ENCODE data around the gene BRINP1.

BRINP1 gene

DNA sequence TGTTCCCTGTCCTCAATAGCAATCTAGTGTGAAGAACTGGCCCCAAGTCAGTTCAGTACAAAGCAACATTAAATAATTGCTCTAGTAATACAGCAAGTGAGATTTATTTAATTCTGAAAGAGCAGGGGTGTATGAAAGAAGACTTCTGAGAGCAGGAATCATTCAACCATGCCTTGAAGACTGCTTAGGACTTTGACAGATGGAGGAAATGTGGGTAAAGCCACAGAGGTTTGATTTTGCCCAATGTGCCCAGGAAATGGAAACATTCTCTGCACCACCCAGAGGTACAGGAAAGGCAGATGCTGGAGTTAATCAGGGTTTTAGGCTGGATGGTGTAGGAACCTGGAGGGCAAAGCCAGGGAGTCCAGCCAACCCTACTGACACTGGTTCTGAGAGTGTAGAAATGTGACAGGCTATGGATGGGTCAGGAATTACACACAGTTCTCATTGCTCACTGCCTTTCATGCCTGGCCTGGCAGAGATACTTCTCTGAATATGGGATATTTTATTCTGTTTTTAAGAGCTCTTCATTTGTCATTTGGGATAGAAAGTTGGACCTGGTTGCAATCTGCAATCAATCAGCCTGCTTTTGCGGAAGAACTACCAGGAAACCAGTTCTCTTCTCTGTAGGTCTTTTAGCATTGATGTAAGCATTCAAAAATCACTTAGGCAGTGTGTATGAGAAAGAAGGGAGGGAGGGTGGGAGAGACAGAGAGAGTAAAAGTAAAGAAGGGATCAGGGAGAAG, 88.3 kb downstream of the BRINP1 start:
- DNase-seq: no peak

DNA sequence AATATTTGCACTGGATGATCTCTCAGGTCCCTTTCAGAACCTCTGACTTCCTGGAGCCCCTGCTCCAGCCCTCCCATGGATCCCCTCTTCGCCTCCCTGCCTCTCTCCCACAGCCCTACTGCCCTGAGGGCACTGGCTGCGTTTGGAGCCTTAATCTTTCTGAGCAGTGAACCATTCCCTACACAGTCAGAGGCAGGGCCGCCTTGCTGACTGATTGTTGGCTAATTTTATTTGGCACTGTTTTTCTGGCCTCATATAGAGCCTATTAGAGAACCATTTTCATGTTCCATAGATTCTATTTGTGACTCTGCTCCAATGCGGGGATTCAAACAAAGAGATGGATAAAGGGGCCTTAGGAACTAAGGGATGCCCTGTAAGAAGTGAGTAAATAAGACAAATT, 91.1 kb downstream of the BRINP1 start:
- DNase-seq: no peak

DNA sequence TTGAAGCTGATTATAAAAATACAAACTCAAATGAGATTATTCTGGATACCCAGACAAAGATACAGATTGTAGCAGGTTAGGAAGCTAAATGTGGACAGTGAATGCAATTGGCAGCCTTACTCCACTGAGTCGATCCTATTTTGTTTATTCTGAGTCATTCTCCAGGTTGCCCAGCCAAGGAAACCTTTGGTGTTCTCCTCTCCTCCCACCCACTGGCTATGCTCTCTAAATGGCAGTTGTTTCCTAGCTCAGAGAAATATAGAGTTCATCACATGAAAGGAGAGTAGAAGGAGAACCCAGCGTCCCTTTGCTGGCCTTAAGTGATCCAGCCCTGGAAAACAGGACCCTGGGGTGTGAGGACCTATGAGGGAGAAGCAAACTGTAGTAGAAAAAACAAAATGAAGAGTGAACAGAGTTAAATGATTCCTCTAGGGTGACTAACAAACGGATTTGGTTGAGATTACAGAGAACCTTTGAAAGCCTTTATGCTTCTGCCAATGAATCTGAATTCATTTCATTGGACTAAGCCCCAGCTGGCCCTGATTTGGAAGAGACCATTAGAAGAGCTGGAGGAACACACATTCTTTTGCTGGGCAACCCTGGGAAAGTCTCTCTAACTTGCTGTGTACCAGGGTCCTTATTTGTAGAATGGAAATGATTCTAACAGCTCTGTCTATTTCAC, 95.1 kb downstream of the BRINP1 start:
- DNase-seq: no peak

DNA sequence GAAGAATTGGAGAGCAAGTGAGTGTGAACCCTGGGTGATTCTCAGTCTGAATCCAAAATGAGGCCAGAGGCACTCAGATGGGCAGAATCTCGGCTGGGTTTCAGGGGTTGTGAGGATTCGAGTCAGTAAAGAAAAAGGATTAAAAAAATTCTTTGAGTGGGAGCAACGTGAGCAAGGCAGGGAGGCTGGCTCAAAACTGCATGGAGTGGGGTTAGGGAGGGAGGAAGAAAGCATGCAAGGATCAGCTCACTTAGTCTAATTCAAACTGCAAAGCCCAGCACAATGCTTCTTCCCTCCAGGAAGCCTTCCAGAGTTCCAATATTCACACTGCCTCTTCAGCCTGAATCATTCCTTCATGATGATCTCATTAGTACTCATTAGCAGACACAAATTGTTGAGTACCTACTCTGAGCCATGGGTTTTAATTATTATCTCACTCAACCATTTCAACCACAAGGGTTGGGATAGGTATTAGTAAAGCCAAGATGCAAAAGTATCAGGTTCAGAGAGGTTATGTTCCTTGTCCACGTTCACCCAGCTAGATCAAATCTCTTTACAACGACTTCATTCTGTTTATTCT, 95.8 kb downstream of the BRINP1 start:
- DNase-seq: no peak

DNA sequence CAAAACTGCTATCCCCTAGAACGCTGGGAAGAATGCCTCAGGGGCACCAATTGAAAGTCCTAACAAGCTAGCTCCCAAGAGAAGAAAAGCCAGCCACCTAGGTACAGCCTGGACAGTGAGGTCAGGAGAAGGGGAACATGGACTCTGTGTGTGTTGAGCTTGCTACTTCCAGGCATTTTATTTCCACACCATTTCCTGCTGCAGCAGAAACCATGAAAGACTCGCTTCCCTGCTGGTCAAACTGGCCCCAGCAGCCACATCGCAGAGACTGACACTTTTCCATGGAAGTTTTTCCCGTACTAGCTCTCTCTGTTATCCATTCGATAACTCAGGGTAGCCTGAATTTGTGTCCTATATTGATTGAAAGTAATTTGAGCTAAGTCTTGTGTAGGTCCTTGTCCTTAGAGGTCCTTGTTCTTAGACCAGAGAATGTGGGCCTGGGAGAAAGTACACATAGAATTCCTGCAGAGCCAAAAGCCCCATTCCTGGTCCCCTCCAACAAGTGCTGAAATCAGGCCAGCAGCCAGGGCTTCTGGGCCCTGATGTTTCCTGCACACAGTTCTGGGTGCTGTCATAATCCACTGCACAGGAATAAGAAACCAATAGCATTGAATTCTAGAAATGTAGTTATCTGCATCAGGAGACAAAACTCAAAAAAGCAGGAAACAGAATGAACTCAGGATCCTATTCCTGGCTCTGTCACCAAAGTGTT, 96.6 kb downstream of the BRINP1 start:
- no peak for DNase-seq

DNA sequence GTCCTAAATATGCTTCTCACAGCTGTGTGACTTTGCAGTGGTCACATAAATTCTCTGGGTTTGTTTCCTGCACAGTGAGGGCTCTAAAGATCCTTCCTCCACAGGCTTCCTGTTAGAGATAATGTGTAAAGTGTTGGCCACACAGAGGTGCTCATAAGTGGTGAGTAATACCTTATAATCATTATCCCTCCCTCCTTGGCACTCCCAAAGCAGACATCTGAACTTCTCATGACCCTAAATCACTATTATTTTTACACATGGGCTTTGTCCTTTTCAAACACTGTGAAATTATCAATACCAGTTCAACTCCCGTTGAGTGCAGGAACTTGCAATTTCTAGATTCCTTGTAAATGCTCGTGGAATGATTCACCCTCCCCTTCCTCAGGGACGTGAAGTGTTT, 100.2 kb downstream of the BRINP1 start:
- DNase-seq: no peak

DNA sequence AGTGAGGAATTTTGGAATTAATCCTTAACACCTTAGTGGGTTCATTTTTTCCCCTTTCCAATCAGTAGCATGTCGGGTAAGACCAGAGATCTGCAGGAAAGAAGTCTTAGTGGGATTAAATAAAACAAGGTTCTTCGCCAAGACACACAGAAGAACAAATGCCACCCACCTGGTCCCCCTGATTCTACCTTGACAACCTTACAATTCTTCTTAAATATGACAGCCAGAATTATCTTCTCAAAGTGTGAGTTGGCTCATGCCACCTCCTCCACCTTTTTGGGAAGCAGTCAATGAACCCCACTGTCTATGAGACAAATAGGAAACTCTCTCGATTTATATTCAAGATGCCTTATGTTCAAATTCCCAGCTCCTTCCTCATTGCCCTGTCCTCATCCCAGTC, 105.1 kb downstream of the BRINP1 start:
- DNase-seq: no peak

DNA sequence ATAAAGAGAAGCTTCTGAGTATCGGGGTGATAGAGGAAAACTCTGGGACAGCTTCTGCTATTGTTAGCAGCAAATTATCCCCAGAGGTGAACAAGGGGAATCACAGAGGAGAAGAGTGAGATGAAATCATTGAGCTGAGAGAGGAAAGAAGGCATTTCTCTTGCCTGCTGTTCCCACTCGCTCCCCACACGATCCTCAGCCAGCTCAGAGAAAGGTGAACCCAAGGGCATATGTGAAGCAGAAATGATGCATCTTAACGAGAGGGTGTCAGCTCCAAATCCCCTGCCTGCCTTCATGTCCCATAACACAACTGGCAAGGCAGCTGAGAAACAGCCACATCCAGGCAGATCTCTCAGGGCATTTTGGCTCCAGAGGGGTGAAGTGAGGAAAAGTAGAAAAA, 111.6 kb downstream of the BRINP1 start:
- no peak for DNase-seq

DNA sequence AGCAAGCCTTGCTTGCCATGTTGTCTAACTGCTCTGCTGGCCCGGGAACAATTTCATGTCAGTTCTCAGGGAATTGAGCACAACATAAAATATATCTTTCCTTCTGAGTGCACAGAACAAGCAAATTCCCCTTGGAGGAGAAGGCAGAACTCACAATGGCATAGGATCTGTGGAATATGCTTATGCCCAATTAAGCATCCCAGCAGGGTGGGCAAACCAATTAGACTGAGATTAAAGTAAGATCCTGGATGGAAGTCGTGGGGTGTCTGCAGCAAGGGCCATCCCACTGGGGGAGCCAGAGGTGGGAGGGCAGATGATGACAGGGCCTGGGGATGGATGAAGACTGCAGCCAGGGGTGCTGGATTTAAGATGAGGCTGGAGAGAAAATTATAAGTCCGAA, 114.1 kb downstream of the BRINP1 start:
- DNase-seq: no peak

DNA sequence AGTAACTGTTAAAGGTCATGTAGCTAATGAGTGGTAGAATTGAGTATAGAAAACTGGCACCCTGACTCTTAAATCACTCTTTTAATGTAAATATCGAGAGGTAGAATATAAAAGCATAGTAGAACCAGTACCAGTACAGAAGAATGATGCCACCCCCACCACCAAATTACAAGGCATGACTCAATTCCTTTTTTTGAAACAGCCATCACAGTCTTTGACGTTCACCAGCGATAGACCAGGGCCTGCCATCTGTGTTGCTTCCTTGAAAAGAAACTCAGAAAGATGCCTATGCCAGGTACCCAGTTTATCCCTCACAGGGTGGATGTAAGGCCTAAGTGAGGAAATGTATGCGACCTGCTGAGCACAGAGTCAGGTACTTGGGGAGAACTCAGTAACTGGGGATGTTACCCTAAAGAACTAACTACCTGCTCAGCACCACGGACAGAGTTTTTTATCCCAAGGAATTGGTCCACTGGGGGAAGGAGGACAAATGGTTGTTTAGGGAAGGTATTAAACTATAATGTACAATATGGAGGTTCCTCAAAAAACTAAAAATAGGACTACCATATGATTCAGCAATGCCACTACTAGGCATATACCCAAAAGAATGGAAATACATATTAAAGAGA, 116.5 kb downstream of the BRINP1 start:
- no peak for DNase-seq

DNA sequence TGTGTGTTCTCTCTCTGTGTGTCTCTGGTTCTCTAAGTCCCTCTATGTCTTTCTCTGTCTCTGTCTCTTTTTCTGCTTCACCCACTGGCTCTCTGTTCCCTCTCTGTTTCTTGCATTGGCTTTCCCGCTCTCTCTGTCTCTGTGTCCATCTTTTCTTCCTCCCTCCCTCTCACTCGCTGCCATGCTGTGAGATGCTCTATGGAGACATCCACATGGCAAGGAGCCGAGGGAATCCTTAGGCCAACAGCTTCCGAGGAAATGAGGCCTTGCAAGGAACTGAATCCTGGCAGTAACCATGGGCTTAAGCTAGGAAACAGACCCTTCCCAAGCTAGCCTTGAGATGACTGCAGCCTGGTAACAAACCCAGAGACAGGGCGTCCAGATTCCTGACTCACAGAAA, 117.3 kb downstream of the BRINP1 start:
- DNase-seq: no peak

DNA sequence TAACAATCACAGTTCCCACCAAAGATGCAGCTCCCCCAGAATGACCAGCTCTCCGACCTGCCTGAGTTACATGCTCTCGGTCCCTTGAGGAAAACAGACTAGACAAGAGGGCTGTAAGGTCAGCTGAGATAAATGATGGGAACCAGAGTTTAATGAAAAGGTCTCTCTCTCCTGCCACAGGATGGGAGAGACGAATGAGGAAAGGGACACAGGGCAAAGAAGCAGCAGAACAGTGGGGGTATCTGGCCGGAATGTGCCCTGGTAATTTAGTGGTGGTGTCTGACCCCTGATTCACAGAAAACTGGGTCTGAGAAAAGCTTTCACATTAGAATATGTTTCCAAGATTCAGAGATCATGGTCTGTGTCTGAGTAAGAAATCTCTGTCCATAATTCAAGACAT, 118.5 kb downstream of the BRINP1 start:
- DNase-seq: no peak

DNA sequence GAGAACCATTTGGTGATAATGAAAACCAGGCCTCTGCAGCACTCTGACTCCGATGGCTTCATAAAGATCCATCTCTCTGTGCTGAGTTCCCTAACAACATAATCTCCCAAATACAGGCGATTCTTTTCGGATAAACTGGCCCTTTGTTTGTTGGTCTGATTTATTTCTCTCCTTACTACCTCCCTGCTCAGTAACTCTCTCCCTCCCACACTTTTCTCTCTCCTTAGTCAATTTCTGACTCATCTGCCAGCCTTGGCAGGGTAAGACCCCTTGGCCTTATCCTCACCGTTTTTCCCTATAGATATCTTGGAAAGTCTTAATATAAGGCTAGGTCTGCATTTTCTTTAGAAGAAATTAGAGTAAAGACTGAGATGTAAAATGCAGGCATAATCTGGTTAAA, 128.7 kb downstream of the BRINP1 start:
- no peak for DNase-seq

DNA sequence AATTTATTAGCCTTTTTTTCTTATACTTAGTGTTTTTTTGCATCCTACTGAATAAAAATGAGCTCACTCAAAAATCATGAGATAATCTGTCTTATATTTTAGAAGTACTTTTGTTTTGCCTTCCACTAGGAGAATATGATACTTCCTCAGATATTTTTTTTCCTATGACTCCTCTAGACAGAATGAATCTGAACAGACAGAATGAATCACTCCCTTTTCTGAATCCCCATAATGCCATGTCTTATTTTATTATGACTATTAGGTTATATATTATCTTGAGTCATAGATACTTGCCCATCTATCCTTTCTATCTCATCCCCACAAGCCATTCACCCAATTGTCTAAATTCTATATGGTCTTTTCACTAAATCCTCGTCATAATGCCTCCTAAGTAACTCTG, 134.6 kb downstream of the BRINP1 start:
- no peak for DNase-seq

DNA sequence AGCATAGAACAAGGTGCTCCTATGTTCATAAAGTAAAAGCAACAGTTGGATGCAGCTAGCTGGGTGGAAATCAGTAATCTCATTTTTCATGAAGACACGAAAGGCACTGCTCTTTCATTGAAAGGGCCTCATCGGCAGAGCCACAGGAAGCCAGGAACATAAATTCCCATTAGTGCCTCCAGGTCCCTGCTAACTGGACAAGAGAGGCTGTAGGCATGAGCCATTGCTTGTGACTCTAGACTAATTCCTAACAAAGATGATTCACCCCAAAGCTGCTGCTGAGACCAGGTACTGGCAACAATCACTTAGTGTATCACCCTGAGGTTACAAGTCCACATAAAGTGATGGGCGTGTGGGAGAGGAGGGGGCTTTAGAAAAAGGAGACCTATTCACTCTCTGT, 141.8 kb downstream of the BRINP1 start:
- no peak for DNase-seq

DNA sequence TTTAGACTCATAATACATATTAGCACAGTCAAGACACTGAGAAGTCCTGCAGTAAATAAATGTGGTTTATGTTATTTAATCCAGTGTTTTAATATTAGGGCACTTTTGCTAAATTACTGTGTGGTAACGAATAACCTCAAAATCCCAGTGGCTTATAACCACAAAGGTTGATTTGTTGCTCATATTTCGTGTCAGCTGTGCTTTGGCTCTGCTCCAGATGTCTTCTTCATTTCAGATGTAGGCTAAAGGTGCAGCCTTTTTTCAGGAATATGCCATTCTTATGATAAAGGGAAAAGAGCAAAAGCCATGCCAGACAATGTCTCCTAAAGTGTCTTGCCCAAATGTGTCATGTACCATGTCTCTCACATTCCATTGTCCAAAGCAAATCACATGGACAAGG, 144.8 kb downstream of the BRINP1 start:
- no peak for DNase-seq

DNA sequence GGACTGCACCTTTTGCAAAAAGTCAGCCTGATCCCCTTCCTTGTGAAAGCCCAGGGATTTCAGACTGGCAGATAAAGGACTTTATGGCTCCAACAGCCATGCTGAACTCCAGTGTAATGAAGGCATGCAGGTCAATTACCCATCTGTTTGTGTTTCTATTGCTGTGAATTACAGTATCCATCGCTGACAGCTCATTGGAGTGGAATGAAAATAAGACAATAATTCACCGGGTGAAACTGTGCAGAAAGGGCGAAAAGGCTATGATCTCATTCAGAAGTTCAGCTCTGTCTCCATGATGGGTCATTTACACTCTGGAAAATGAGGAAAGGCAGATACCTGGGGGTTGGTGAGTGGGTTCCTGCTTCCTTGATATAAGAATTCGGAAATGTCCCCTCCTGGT, 148.0 kb downstream of the BRINP1 start:
- DNase-seq: no peak

DNA sequence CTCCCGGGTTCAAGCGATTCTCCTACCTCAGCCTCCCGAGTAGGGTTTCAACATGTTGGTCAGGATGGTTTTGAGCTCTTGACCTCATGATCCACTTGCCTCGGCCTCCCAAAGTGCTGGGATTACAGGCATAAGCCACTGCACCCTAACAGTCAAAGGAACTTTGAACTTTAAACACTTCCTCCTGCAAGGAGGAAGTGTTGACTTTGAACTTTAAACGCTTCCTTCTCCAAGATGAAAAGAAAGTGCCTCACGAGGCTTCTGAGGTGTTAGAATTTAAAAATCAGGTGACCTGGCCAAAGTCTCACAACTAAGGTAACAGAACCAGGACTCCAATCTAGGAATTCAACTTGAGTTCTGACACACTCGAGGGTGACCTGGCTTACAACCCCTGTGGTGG, 150.9 kb downstream of the BRINP1 start:
- DNase-seq: no peak

DNA sequence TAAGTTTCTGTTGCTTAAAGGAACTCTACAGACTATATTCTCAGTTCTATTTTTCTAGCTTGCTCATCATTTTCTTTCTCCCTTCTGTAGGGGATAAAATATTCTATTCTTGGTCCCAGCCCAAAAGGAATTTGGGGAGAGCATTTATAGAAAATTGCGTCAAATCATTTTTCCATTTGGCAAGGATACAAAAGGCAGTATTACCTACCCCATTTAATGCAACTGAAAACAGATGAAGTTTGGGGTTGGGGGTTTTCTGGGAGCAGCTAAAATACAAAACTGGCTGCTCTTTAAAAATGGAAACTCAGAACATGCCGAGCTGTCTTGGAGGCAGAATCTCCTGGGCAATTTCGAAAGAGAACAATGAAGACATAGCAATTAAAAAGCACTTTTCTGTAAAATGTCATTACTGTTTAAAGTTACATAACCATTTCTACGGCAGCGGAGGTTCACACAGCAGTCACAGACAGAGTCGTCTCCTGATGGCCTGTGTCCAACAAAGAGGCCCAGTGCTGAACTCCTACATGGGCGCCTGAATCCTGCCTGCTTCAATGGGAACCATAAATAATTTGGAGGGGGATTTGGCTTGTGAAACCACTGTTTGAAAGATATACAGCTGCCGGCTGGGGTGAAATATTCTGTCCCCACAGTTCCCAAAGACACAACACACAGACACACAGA, 152.4 kb downstream of the BRINP1 start:
- no peak for DNase-seq

DNA sequence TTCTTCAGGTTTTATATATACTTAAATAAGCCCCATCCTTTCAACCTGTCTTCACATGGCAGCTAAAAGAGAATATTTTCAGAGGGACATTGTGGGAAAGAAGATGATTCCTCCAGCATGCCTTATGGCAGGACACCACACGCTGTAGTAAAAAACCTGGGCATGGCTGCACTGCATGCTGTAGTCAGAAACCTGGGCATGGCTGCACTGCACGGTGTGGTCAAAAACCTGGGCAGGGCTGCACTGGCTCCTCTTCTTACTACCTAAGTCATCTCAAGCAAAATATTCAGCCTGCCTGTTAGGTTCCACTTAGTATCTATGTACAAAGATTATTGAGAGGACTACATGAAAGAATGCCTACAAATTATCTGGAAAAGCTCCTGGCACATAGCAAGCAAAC, 153.6 kb downstream of the BRINP1 start:
- DNase-seq: no peak

DNA sequence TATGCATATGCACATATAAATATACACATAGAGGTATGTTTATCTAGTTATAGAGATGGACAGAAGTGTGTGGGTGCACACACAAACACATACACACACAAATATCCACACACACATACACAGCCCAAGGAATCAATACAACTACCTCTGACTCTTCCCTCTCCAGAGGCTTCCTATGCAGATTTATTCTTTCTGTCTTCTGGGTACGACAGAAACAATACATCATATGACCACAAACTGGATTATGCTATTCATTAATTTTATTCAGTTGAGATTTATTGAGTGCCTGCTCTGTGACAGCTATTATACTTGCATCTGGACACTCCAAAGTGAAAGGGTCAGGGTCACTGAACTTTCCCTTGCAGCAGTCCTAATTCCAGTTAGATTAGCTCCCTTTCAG, 155.8 kb downstream of the BRINP1 start:
- DNase-seq: no peak

DNA sequence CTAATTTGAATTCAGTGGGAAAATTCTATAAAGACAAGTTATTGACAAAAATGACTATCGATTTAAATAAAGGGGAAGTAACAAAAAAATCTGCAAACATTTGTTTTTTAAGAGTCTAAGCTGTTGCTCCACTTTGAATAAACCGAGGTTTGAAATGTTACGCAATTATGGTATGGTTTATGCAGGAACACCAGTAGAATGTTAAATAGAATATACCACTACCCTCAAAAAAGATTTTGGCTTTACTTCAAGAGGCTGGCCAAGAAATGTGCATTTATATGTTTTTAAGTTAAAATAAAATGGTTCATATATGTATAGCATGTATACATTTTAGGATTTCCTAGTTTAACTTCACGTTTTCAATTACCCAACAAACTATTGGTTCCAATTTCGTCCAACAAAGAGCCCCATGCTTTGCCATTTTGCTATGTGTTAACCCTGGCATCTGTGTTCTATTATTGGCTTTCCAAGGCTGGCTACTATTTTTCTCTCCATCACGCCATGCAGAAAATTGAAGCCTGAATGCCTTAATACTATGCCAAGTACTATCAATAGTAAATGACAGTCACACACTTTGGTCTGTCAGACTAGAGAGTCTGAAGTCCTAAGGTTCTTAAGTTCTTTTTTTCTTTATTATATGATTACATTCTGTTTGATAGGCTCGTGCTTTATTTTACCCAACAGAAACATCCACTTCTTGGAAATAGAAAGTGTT, 171.2 kb downstream of the BRINP1 start:
- no peak for DNase-seq

Data from NCI-H526 treated with DMSO at 0.1 percent for 48 hours (cell line).